ENCODE measurements around the gene DTNB.

The DTNB gene

GRCh38 chr2:25685741-25686140 lies 12.4 kb upstream of the DTNB start:
- in situ Hi-C loops (cut with MboI; ENCODE audit: low sequenced_read_pairs, unreplicated experiment): no loop called here
- TF ChIP-seq CTCF (IDR thresholded peaks at IDR 0.05; ENCODE audit: borderline replicate concordance, control extremely low read depth, extremely low read depth, insufficient read depth, missing control alignments): no peak
- no peak for DNase-seq (ENCODE audit: low spot score)

- DNase-seq (ENCODE audit: low spot score): no peak
- TF ChIP-seq CTCF (IDR thresholded peaks at IDR 0.05; ENCODE audit: borderline replicate concordance, control extremely low read depth, extremely low read depth, insufficient read depth, missing control alignments): no peak
- in situ Hi-C loops (cut with MboI; ENCODE audit: low sequenced_read_pairs, unreplicated experiment): no loop called here
Observed at GRCh38 chr2:25684577-25685473, 11.4 kb upstream of the DTNB start.

GRCh38 chr2:25682082-25682481 lies 8.7 kb upstream of the DTNB start:
- in situ Hi-C loops (cut with MboI; ENCODE audit: low sequenced_read_pairs, unreplicated experiment): no loop called here
- no peak for TF ChIP-seq CTCF (IDR thresholded peaks at IDR 0.05; ENCODE audit: borderline replicate concordance, control extremely low read depth, extremely low read depth, insufficient read depth, missing control alignments)
- DNase-seq (ENCODE audit: low spot score): no peak

GRCh38 chr2:25677877-25678276 lies 4.5 kb upstream of the DTNB start:
- no peak for DNase-seq (ENCODE audit: low spot score)
- TF ChIP-seq CTCF (IDR thresholded peaks at IDR 0.05; ENCODE audit: borderline replicate concordance, control extremely low read depth, extremely low read depth, insufficient read depth, missing control alignments): no peak
- in situ Hi-C loops (cut with MboI; ENCODE audit: low sequenced_read_pairs, unreplicated experiment): no loop called here

GRCh38 chr2:25674077-25674362 lies 643 bp upstream of the DTNB start:
- TF ChIP-seq CTCF (IDR thresholded peaks at IDR 0.05; ENCODE audit: borderline replicate concordance, control extremely low read depth, extremely low read depth, insufficient read depth, missing control alignments): no peak
- no peak for DNase-seq (ENCODE audit: low spot score)
- in situ Hi-C loops (cut with MboI; ENCODE audit: low sequenced_read_pairs, unreplicated experiment): no loop called here

- in situ Hi-C loops (cut with MboI; ENCODE audit: low sequenced_read_pairs, unreplicated experiment): no loop called here
- no peak for TF ChIP-seq CTCF (IDR thresholded peaks at IDR 0.05; ENCODE audit: borderline replicate concordance, control extremely low read depth, extremely low read depth, insufficient read depth, missing control alignments)
- peak; percentile 78 for DNase-seq (ENCODE audit: low spot score)
Observed at GRCh38 chr2:25672494-25673299, 680 bp downstream of the DTNB start.
